Activated CD4-positive, alpha-beta T cell treated with anti-CD3 and anti-CD28 coated beads, Interleukin-2, Interleukin-4, amounts not matched to agents 100 ng/mL and 50 ng/mL, durations not matched to agents 16 hours and 8 hours (primary cell): ENCODE measurements around the gene GSC2.
A peak's percentile ranks its signal among the peaks of the same experiment; 100 is the strongest.

Experiments used
- DNase-seq: peaks from one replicate; pipeline ENCODE4 v3.0.0-alpha.2; 2020; ENCODE audit warnings: low spot score

Gene GSC2

GRCh38 chr22:19152942-19153883 is 3.1 kb upstream of the GSC2 start:
- no peak for DNase-seq

- no peak for DNase-seq
These were observed 1.5 kb upstream of the GSC2 start for GRCh38 chr22:19151329-19152191.

- DNase-seq: no peak
These were observed 613 bp upstream of the GSC2 start for GRCh38 chr22:19150482-19151328.

- peak; percentile 32 for DNase-seq
These were observed 827 bp downstream of the GSC2 start for GRCh38 chr22:19149047-19149883.

GRCh38 chr22:19148417-19149046 is 1.6 kb downstream of the GSC2 start:
- no peak for DNase-seq

- no peak for DNase-seq
These were observed 2.8 kb downstream of the GSC2 start for GRCh38 chr22:19147195-19147780.

GRCh38 chr22:19146215-19146968 is 3.7 kb downstream of the GSC2 start:
- DNase-seq: no peak

GRCh38 chr22:19143967-19144400 is 6.1 kb downstream of the GSC2 start:
- peak; percentile 38 for DNase-seq

GRCh38 chr22:19143212-19143611 is 6.9 kb downstream of the GSC2 start:
- DNase-seq: no peak

GRCh38 chr22:19142394-19142793 is 7.7 kb downstream of the GSC2 start:
- no peak for DNase-seq

- DNase-seq: no peak
These were observed 10.1 kb downstream of the GSC2 start for GRCh38 chr22:19139974-19140373.

- no peak for DNase-seq
These were observed 11.1 kb downstream of the GSC2 start for GRCh38 chr22:19139001-19139356.

GRCh38 chr22:19138217-19139000 is 11.7 kb downstream of the GSC2 start:
- DNase-seq: no peak

GRCh38 chr22:19137384-19138216 is 12.5 kb downstream of the GSC2 start:
- no peak for DNase-seq

GRCh38 chr22:19136915-19137314 is 13.2 kb downstream of the GSC2 start:
- DNase-seq: no peak

- DNase-seq: no peak
These were observed 15.2 kb downstream of the GSC2 start for GRCh38 chr22:19134874-19135273.

GRCh38 chr22:19134176-19134831 is 15.8 kb downstream of the GSC2 start:
- DNase-seq: no peak
